HG03457 (cell line): Measurements from ENCODE around the gene IL13.

Experiments
- ATAC-seq: cut with Tn5 transposase; IDR thresholded peaks from one replicate; pipeline ENCODE4 v1.9.1; 2021; ENCODE audit warnings: moderate number of reproducible peaks; ENCODE audit not compliant: unreplicated experiment

The IL13 gene

DNA sequence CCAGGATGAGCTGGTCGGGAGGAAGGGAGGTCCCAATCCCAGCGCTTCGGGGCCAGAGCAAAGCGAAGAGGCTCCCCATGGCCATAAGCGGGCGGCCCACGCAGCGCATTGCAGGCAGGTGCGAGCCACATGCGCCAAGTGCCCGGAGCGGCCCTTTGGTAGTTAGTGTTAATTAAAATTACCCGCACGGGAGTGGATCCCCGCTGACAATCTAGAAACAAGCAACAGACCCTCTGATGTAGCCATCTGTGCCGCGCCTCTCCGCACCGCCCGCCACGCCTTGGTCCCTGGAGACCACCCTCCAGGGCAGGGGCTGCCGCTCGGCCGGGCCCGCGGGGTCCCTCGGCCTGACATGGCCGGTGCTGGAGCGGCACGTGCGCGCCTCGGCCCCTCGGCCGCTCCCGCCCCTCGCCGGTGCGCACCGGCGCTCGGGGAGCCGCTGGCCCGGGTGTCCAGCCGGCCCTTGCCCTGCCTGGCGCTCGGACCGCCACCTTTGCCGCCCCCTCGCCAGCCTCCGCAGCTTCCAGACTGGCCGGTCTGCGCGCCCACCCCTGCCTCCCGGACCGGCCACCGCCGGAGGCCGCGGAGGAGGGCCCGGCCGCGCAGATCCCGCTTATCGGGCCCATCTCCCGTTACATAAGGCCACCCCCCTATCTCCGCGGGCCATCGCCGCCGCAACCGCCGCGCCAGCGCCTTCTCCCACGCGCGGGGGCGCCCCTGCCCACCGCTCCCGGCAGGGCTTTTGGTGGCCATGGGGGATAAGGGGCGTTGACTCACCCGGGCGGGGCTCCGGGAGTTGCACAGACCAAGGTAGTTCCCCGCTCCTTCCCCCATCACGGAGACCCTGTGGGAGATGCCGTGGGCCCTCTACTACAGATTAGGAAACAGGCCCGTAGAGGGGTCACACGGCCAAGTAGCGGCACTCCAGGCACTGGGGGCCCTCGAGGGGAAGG is 1.9 kb upstream of the IL13 start:
- no peak for ATAC-seq

GRCh38 chr5:132656774-132657355 is 1.1 kb upstream of the IL13 start:
- no peak for ATAC-seq

DNA sequence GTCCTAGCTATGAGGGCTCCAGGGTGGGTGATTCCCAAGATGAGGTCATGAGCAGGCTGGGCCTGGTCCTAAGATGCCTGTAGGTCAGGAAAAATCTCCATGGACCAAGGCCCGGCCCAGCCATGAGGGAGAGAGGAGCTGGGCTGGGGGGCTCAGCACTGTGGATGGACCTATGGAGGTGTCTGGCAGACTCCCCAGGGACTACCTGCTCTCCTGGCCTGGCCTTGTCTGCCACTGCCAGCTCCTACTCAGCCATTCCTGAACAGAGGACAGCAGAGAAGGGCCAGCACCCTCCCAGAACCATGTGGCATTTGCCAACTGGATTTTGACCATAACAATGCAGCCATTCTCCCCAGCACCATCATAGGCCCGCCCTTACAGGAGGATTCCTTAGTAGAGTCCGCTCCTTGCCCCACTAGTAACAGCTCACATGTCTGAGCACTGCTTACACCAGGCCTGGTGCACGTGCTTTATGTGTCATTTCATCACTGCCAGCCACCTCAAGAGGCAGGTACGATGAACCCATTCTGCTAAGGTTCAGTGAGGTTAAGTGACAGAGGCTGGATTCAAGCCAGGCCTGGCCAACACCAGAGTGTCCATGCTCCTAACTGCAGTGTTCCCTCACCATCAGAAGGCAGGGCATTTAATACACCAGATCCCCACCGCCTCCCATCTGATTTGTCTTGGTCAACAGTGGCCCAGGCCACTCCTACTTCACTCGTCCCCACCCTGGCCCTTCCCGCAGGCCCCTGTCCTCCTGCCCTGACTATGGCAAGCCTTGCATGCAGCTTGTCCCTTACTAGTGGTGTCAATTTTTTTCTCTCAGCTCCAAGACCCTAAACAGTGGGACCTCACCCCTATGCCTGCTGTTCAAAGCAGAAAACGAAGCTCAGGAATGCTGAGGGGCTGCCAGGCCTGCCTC is 669 bp downstream of the IL13 start:
- ATAC-seq = no peak

DNA sequence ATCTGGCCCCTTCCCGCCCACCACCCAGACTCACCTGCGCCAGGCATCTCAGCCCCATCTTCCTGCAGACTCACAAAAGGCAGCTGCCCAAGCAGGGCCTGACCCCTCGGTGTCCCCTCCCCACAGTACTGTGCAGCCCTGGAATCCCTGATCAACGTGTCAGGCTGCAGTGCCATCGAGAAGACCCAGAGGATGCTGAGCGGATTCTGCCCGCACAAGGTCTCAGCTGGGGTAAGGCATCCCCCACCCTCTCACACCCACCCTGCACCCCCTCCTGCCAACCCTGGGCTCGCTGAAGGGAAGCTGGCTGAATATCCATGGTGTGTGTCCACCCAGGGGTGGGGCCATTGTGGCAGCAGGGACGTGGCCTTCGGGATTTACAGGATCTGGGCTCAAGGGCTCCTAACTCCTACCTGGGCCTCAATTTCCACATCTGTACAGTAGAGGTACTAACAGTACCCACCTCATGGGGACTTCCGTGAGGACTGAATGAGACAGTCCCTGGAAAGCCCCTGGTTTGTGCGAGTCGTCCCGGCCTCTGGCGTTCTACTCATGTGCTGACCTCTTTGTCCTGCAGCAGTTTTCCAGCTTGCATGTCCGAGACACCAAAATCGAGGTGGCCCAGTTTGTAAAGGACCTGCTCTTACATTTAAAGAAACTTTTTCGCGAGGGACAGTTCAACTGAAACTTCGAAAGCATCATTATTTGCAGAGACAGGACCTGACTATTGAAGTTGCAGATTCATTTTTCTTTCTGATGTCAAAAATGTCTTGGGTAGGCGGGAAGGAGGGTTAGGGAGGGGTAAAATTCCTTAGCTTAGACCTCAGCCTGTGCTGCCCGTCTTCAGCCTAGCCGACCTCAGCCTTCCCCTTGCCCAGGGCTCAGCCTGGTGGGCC is 1.9 kb downstream of the IL13 start:
- no peak for ATAC-seq

DNA sequence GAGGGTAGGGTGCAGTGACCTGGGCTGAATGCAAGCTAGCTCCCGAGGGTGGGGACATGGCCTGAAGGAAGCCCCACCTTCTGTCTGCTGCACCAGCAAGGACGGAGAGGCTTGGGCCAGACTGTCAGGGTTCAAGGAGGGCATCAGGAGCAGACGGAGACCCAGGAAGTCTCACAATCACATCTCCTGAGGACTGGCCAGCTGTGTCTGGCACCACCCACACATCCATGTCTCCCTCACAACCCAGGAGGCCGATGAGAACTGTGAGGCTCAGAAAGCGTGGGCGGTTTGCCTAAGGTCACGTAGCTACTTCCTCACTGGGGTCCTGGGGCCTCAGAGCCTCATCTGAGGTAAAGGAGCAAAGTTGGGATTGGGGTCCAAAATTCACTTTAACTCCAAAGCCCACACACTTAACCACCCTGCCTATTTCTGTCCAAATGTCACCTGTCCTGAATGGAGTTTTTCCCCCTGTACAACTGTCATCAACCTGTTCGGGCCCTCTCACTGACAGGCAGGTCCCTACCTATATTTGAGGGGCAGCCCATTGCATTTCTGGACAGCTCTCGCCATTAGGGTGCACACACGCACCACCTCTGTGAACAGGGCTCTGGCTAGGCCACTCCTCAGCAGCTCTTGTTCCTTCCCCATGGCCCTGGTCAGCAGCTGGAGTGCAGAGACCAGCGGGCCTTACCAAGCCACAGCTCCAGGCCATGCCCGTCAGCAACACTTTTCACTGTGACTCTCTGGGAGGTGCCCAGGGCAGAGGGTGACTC is 3.4 kb downstream of the IL13 start:
- no peak for ATAC-seq

GRCh38 chr5:132662004-132662401 is 4.0 kb downstream of the IL13 start:
- ATAC-seq = no peak

GRCh38 chr5:132662925-132663770 is 5.2 kb downstream of the IL13 start:
- ATAC-seq = peak; percentile 43

GRCh38 chr5:132663771-132664695 is 6.1 kb downstream of the IL13 start:
- peak; percentile 50 for ATAC-seq

DNA sequence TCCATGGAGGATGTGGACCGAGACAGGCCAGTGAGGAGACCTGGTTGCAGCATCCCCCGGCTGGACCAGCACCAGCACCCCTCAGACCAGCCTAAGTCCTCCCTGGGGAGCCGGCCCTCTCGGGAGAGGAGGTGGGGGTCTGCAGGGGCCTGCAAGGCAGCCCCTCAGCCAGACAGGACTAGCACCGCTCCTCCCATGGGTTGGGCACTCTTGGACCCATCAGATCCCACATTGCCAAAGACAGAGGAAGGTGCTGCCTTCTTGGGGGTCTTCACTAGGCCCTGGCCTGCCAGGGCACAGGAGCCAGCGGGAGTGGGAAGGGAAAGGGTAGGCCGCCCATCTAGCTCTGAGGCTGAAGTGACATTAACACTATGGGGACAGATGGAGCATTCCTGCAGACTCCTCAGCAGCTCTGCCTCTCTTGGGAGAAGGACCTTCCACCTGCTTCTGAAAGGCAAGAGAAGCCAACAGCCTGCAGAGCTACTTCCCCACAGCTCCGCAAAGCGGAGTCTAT is 6.8 kb downstream of the IL13 start:
- ATAC-seq = no peak

GRCh38 chr5:132665574-132666080 is 7.7 kb downstream of the IL13 start:
- ATAC-seq = no peak

- no peak for ATAC-seq
Observed at GRCh38 chr5:132666310-132667123, 8.5 kb downstream of the IL13 start.

- ATAC-seq = no peak
Observed at GRCh38 chr5:132667309-132667708, 9.3 kb downstream of the IL13 start.

- ATAC-seq = no peak
Observed at GRCh38 chr5:132667761-132668705, 10.1 kb downstream of the IL13 start.

GRCh38 chr5:132668706-132669454 is 10.9 kb downstream of the IL13 start:
- ATAC-seq = no peak

- ATAC-seq = no peak
Observed at GRCh38 chr5:132669455-132669820, 11.5 kb downstream of the IL13 start.
